ENCODE data around the gene AGTR1. TPM values are rescaled to one million over a fixed set of nuclear protein-coding genes. Genes with fewer than 3 reads are reported as not detected.

The AGTR1 gene
- 19.8 TPM for total RNA-seq
- long read RNA-seq, partial matches to known transcripts = 0 of 9 reads
- long read RNA-seq, other reads (novel, unspliced or antisense) = 2 of 9 reads

DNA sequence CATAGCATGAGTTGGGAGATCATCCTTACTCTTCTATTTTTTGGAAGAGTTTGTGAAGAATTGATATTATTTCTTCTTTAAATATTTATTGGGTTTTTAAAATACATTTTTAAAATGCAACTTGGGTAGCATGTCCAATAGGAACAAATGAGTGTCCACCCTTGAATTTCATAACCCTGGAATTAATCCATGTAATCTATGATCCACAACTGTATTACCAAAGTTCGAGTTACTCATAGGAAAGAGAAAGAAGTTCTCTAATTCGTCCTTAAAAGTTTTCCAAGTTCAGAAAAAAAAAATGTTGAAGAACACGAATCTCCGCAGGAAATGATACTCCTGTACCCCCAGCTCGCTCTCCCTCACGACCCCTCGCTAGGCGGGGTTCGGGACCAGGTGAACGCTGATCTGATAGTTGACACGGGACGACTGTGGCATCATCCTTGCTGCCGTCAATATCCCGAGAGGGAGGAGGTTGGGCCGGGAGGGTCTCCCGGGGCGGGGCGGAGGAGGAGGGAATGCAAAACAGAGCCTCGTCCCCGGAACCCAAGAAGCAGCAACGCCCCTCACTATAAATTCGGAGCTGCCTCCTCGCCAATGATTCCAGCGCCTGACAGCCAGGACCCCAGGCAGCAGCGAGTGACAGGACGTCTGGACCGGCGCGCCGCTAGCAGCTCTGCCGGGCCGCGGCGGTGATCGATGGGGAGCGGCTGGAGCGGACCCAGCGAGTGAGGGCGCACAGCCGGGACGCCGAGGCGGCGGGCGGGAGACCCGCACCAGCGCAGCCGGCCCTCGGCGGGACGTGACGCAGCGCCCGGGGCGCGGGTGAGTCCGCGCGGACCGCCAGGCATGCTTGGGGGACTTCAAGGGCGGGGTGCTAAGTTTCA, at the start of gene AGTR1:
AGTR1 (plus strand) TSS at position 598 of the 884 bp plus-strand sequence. CDS start 43,133 bp downstream, outside the sequence.
- peak; percentile 90 for DNase-seq (ENCODE audit: low spot score)

DNA sequence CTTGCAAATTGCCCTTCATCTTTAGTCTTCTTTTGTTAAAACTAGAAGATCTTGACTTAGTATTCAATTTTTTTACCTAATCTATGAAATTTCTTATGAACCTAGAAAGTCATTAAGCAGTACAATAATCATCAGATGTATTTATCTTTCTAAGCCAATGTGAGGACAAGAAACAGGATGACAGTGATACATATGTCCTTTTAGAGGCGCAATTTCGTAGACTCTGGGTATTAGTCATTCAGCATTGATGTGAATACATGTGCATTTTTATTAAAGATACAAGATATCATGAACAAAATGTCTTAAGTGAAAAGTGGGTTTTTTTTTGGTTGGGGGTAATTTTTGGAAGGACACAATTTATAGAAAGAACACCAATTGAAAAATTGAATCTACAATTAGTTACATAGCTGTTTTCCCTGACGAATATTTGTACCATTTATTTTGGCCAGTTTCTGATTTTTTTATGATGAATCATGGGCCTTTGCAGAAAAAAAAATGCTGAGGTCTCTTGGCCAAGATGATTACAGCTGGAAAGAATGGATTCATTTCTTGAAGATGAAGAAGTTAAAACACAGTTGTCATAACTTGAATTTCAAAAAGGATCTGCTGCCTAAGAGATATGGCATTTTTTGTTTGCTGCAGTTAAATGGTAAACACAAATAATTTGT, 48.9 kb upstream of the AGTR1 start:
- no peak for DNase-seq (ENCODE audit: low spot score)

DNA sequence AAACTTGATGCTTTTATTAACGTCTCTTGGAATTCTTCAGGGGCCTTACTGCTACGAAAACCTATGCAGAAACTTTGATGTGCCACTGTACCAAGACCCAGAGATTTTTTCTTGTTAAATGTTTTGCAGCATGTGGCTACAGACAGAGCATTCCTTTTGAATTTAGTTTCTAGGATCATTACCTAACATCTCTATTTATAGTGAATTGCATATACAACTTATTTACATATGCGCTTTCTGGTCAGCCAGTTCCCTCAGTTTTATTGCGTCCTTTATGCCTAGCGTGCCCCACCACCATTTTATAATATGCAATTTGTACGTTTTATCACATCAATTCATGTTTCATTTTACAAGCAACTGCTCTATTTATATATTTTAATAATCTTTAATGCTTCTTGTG, 46.2 kb upstream of the AGTR1 start:
- no peak for DNase-seq (ENCODE audit: low spot score)

DNA sequence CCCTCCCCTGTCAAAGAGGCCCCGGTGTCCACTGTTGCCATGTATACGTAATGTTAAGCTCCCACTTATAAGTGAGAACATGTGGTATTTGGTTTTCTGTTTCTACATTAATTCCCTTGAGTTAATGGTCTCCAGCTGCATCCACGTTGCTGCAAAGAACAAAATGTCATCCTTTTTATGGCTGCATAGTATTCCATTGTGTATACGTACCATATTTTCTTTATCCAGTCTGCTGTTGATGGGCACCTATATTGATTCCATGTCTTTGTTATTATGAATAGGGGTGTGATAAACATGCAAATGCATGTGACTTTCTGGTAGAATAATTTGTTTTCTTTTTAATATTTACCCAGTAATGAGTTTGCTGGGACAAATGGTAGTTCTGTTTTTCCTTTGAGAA, 43.3 kb upstream of the AGTR1 start:
- DNase-seq (ENCODE audit: low spot score) = no peak

DNA sequence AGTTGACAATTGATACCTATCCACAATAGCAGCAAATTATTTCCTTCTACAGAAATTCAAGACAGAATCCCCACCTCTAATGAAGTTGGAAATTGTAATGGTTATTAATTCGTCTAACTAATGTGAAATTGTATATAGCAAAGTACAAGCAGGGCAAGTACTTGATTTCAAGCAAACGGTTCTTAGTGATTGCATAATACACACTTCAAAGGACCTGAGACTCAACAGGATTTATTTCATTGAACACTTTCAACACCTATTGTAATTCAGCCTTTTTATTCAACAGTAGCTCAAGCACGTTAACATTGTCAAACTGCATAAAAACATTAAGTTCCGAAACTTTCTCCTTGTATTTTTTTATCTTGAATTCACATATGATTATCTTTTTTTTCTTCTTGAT, 40.2 kb upstream of the AGTR1 start:
- no peak for DNase-seq (ENCODE audit: low spot score)

DNA sequence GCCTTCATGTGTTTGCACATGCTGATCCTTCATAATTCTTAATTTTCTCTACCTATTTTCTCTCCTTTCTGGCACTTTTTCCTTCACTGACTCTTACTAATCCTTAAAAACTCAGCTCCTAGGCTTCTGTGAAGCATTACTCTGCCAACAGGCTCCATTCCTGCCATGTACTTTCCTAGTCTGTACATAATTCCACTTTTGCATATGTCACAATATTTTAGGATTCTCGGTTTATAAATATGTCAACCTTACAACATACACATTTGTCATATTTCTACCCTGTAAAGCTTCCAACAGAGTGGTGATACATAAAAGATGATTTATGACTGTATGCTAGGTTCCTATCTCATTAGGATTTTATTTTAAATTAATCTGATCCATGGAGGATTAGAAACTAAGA, 38.2 kb upstream of the AGTR1 start:
- DNase-seq (ENCODE audit: low spot score) = no peak

DNA sequence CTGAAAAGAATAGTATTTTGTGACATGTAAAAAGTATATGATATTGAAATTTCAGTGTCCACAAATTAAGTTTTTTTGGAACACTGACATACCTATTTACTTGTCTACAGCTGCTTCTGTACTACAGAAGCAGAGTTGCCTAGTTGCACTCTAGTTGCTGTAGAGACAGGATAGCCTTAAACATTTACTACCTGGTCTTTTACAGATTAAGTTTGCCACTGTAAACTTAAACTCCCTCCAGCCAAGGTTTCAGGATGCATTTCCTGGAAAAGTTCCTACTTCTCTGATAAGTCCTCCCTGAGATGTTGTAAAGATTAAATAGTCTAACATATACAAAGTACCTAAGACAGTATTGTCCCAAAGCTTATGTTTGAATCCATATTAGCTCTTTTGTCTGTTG, 17.4 kb upstream of the AGTR1 start:
- DNase-seq (ENCODE audit: low spot score) = no peak

DNA sequence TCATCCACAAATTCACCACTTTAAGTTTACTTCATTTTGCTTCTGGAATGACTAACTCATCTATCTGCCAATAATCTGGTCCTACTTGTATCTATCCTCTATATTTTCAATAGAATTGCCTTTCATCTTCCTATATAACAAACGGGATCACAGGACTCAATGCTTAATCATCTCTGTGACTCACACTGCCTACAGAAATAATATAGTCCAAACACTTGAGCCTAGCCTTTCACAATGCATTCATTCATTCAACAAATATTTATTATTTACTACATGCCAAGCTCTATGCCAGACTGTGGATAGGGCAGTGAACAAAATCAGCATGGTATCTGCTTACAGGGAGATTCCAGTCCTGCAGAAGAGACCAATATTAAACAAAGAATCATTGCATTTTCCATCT, 16.6 kb upstream of the AGTR1 start:
- DNase-seq (ENCODE audit: low spot score) = no peak

DNA sequence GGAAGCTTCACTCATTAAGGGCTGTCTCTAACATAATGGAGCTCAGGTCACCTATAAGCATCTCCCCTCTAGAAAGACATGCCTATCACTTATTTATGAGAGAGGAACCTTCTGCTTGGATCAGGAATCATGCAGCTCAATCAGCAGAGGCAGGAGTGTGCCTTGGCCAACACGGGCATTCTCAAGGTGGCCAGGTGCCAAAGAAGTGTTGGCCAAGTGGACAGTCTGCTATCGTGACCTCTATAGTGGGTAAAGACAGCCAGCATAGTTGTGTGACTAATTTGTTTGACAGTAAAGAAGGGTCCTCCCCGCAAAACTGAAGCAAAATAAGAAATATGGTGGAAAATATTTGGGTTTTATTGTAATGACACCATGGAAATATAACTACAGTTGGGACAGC, 14.7 kb upstream of the AGTR1 start:
- DNase-seq (ENCODE audit: low spot score) = no peak

DNA sequence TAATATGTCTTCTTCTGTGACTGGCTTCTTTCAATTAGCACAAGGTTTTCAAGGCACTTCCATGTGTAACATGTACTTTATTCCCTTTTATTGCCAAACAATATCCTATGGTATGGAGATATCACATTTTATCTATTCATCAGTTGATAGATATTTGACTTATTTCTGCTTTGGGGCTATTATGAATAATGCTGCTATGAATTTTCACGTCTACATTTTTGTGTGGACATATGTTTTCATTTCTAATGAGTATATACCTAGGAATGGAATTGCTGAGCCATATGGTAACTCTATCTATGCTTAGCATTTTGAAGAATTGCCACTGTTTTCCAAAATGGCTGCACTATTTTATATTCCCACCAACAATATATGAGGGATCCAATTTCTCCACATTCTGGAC, 3.6 kb upstream of the AGTR1 start:
- no peak for DNase-seq (ENCODE audit: low spot score)

DNA sequence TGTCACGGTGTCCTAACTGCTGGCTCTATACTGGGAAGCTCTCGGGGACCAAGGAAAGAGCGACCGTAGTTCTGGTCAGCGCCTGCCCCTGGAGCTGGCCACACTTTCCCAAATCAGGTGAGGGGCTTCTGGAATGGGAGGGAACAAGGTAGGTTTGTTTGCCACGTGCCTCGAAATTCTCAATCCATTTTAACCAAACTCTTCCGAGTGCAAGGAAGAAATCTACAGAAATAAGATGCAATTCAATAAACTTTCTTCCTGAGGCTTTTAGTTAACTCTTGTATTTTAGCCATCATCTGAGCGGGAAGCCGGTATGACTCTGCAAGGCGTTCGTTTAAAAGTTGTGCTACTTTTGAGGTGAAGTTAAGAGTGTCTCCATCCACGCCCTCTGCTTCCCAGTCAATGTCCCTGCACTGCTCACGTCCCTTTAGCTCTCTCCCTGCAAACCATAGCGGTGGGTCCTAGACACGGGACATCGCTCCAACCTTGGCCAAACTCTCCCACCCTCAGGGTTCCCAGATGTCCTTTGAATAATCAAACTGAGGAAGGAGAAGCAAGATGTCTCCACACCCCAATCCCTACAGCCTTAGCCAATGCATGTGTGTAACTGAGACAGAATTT, 597 bp downstream of the AGTR1 start:
- DNase-seq (ENCODE audit: low spot score) = no peak

DNA sequence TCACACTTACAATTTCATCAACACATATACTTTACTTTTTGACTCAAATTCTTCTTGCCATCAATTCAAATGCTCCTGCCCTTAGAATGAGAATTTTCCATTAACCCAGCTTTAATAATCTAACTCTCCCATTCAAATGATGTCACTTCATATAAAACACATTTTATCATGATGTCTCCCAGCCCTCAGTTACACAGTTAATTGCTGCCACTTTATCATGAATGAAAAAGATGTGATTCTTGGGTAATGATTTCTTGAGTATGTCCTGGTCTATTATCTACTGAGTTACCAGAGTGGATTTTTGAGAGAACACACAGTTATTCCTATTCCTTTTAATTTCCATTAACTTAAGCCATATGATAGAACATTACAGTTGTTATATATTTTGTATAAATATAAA, 7.6 kb downstream of the AGTR1 start:
- DNase-seq (ENCODE audit: low spot score) = no peak

DNA sequence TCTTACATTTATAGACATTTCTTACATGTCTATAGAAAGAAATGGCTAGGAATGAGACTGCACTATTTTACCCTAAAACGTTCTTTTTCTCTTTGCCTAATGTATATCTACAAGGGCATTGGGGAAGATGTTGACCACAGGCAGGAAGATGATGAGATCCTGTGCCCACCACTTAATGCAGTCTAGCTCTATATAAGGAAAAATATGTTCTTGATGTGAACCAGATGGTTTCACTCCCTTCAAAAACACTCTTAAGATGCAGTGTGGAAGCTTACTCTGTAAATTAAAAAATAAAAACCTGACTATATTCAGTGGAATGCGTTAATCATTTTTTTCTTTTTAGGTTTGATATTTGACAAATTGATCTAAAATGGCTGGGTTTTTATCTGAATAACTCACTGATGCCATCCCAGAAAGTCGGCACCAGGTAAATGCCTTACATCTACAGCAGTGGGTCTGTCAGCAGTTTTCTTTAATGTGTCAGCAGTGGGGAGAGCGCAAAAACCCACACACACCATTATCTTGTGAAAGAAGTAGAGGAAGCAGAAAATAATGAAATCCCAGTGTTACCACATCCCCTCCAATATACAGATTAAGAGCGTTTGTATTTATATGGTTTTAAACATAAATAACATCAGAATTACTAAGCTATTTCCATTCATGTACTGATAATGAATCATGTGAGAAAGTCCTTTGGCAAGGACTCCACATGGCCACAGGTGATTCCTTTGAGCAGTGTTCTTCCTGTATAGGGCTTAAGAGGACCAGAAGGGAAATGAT, 10.1 kb downstream of the AGTR1 start:
- no peak for DNase-seq (ENCODE audit: low spot score)

DNA sequence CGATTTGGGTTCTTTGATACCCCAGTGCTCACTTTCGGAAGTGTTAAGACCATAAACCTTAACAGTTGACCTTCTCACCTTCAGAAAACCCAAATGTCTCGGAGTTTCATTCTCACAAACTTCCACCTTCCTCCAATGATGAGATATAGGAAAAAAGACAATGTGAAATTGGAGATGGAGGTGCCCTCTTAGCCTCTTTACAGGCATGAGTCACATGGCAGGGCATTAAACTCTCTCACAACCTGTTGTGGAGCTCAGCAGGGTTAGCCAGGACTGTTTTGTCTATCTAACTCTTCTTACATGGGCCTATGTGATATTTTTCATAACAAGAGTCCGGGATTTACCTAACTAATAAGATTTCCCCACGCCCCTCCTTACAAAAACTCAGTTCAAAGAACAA, 10.7 kb downstream of the AGTR1 start:
- DNase-seq (ENCODE audit: low spot score) = no peak

DNA sequence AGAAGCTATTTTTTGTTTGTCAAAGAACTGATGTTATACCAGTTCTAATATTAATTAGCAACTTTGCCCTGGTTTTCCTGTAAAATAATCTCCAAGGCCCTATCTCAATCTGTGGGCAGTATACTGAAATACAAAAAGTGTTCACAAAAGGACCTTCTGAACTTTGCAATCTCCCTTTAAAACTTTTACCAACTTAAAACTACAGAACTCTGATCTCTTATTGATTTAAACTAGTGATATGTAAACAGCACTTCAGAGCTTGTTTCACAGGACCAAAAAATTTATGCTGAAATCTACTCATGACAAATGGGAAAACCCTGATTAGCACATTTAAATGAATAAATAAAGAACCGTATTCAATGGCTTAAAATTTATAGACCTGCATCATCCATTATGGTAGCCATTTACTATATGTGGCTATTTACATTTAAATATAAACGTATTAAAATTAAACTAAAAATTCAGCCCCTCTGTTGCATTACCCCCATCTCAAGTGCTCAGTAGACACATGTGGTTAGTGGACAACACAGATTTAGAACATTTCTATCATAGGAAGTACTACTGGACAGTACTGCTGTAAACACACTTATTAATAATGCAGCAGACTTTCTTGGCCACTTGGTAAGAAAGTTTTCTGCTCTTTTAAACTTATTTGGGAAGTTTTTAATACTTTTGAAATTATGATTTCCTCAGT, 12.0 kb downstream of the AGTR1 start:
- no peak for DNase-seq (ENCODE audit: low spot score)

DNA sequence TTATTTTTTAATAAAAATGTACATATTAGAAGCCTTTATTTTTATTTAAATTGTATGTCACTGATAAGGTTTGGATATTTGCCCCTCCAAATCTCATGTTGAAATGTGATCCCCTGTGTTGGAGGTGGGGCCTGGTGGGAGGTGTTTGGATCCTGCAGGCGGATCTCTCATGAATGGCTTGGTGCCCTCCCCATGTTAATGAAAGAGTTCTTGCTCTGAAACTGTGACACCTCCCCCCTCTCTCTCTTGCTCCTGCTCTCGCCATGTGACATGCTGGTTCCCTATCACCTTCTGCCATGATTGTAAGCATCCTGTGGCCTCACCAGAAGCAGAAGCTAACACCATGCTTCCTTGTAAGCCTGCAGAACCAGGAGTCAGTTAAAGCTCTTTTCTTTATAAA, 13.0 kb downstream of the AGTR1 start:
- DNase-seq (ENCODE audit: low spot score) = no peak

DNA sequence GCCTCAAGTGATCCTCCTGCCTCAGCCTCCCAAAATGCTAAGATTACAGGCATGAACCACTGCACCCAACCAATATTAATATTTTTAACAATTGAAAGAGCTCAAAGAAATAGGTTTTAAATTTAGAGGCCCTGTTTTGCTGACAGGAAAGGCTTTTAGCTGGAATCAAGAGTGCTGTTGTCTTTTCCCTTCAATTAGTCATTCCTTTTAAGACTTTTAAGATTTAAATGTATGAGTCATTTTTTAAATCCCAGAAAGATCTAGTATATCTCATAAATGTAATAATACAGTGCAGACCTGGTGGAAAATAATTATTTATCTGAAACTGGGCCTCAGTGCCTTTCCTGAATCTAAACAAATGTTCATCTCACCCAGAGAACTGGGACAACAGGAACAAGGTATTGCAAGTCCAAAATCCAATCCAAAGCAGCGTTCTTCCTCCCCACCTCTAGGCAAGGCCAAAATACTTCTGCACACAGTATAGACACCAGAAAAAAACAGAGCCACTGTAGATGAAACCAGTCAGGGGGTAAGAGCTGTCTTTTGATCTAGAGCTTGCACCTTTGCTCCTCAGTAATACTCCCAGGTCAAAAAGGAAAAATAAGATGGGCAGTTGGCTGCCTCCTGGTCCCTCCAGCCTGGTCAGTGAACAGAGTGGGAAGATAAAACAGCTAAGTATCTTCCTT, 14.4 kb downstream of the AGTR1 start:
- no peak for DNase-seq (ENCODE audit: low spot score)

DNA sequence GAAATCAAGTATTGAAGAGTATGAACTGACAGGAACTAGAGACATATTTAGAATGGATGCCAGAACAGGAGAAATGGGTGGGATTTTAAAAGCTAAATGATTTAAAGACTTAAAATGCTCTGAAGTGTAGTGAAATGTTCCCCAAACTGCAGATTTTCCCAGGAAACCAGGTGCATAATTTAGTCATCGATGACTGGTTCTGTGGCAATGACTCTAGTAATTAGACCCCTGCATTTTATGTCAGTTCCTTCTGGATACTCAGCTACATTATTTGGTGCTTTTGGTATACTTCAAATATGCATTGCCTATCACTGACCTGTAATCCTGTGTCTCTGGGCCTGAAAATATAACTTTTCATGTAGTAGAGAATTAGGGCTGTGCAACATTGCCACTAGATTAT, 16.8 kb downstream of the AGTR1 start:
- no peak for DNase-seq (ENCODE audit: low spot score)

DNA sequence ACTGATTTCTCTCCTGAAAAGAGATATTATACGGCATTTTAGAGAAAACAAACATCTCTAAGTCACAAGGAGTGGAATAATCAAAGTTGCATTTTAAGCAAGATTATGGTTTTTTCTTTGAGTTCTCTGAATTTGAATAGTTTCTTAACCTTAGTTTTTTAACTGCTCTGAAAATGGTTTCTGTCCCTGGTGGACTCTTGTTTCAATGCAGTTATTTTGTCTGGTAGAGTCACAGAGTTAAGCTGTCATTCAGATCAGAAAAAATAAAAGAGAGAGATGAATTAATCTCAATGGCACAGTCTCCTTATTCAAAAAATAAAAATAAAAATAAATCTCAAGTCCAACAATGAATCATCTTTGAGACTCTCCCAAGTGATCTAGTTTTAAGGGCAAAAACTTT, 19.0 kb downstream of the AGTR1 start:
- no peak for DNase-seq (ENCODE audit: low spot score)

DNA sequence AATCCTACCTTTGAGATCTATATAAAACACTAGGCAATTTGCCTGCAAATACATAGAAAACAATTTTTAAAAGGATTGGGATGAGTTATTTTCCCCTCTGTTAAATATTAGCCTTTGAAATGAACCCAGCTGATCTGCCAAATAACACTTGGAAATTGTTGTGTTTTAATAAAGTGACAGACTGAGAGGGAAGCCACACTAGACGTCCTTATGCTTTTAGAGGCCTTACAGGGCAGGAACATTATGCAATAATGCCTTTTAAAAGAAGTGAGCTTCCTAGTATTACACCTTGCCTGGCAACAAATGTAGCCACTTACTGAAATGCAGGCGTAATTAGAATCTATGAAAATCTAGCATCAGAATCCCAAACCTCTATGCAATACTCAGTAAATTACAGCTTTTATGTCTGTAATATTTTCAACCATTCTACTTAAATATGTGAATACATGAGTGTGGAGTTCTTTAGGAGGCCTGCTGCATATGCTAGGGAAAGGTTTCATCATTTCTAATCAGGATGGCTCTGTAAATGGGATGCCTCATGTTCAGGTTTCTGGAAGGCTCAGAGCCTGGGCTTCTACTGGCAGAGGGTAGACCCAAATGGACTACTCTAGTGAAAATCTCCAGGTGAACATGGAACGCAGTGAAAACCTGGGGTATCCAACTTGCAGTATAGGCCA, 20.3 kb downstream of the AGTR1 start:
- no peak for DNase-seq (ENCODE audit: low spot score)
